Bronchial epithelial cell (primary cell): ENCODE results near the gene CDS1. TPM values are rescaled to one million over a fixed set of nuclear protein-coding genes. Genes with fewer than 3 reads are reported as not detected.

ENCODE experiments used
- DNase-seq: peaks from one replicate; pipeline ENCODE4 v3.0.0-alpha.2; 2010; ENCODE audit warnings: low read depth
- FAIRE-seq: peaks from 2 replicates; lab custom pipeline; 2011; peaks lifted over from hg19 to GRCh38; lab: Jason Lieb, UNC
- H3K27me3 ChIP-seq: 2 replicates; pipeline ENCODE4 v1.5.1; 2011; ENCODE audit warnings: low read length; ENCODE audit not compliant: control insufficient read depth, insufficient read depth
- H3K36me3 ChIP-seq: 2 replicates; pipeline ENCODE4 v1.5.1; 2011; ENCODE audit warnings: low read length; ENCODE audit not compliant: control insufficient read depth, insufficient read depth
- H3K4me3 ChIP-seq: 2 replicates; pipeline ENCODE4 v1.5.1; 2011; ENCODE audit warnings: mild to moderate bottlenecking, low read depth, low read length, control low read depth
- total RNA-seq: library from RNA; depleted of rRNA; stranded (reverse); fragments of >200 nt; gene quantifications from 2 replicates; pipeline ENCODE4 v1.2.1, GENCODE V29; 2014
- TF ChIP-seq, protein P1 (sequence below): IDR thresholded peaks from 2 replicates; pipeline ENCODE4 v1.5.1; 2011; ENCODE audit warnings: mild to moderate bottlenecking, moderate library complexity, low read length, control low read depth, inconsistent platforms; ENCODE audit not compliant: insufficient read depth, severe bottlenecking

CDS1 gene
- total RNA-seq, 1 donor from 2014 or later: 20.0 TPM

DNA sequence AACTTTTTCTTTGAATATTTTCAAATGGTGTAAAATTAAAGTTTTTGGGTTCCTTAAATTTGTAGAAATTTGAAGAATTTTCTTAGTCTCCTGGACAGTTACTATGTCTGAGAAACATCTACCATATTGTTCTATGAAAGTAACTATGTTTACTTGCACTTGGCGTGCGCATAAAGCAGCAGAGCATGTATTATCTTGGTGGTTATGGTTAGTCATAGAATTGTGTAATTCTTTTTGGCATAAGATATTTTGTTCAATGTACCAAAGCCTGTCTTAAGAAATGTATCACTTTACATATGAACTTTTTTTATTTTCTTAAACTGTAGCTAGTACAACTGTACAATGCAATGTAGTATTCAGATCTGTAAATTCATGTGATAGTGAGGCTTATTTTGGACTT, 49.2 kb downstream of the CDS1 start:
- H3K4me3 ChIP-seq: no peak overlapping the region
- no peaks in the 10 kb centered on the region for H3K27me3 ChIP-seq
- DNase-seq (peak; percentile 97), FAIRE-seq (no peak)
- TF ChIP-seq, protein P1, sequence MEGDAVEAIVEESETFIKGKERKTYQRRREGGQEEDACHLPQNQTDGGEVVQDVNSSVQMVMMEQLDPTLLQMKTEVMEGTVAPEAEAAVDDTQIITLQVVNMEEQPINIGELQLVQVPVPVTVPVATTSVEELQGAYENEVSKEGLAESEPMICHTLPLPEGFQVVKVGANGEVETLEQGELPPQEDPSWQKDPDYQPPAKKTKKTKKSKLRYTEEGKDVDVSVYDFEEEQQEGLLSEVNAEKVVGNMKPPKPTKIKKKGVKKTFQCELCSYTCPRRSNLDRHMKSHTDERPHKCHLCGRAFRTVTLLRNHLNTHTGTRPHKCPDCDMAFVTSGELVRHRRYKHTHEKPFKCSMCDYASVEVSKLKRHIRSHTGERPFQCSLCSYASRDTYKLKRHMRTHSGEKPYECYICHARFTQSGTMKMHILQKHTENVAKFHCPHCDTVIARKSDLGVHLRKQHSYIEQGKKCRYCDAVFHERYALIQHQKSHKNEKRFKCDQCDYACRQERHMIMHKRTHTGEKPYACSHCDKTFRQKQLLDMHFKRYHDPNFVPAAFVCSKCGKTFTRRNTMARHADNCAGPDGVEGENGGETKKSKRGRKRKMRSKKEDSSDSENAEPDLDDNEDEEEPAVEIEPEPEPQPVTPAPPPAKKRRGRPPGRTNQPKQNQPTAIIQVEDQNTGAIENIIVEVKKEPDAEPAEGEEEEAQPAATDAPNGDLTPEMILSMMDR: no peak
- H3K36me3 ChIP-seq: no peaks in the 10 kb centered on the region

DNA sequence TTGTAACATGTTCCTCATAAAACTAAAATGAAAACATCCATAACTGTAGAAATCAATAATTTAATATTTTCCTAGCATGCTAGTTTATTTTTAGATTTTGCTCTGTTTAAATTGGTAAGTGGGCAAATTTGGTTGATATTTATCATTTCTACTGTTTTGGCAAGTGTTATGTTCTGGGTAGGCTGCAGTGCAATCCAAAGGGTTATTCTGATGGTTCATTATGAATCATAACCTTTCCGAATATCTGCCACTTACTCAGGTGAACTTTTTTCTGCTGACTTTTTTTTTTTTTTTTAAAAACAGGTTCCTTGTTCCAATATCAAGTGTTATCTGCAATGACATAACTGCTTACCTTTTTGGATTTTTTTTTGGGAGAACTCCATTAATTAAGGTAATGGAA, 52.0 kb downstream of the CDS1 start:
- no peaks in the 10 kb centered on the region for H3K27me3 ChIP-seq
- DNase-seq (peak; percentile 85), FAIRE-seq (no peak)
- no peak overlapping the region for H3K4me3 ChIP-seq
- TF ChIP-seq, protein P1: no peak
- no peaks in the 10 kb centered on the region for H3K36me3 ChIP-seq

DNA sequence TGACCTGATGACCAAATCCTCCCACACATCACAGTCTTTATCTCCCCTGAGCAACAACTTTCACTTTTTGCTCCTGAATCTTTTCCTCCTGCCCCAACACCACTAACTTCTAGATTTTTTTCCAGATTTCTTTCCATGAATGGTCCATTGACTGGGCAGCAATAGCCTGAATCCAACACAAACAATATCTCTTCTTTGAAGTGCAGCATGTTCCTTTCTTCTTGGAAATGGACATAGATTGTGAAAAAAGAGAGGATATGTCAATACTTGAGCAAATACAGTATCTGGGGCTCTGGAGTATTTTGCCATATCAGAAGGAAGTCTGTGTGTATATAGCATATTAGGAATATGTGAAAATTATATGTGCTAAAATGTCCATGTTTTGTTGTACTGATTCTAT, 55.2 kb downstream of the CDS1 start:
- TF ChIP-seq, protein P1: no peak
- no peak for DNase-seq
- no peak overlapping the region for H3K4me3 ChIP-seq
- peaks cover 2% of the 10 kb centered on the region for H3K36me3 ChIP-seq
- no peaks in the 10 kb centered on the region for H3K27me3 ChIP-seq
- FAIRE-seq: no peak

DNA sequence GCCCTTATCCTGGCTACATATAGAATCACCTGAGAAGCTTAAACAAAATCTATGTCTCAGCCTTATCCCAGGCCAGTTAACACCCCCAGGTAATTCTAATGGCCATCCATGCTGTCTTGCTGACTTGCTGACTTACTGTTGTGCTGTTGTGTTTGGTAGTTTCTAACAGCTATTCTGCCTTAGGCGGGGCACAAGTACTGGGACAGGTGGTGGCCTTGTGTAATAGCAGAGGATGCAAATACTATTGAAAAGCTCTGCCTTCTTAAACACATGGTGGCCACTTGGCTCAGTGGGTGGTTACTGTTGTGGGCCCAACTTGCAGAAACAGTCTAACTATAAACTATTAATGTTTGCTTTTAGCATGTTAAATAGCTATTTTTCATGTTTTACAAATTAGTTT, 56.2 kb downstream of the CDS1 start:
- FAIRE-seq: no peak
- peaks cover 6% of the 10 kb centered on the region for H3K36me3 ChIP-seq

DNA sequence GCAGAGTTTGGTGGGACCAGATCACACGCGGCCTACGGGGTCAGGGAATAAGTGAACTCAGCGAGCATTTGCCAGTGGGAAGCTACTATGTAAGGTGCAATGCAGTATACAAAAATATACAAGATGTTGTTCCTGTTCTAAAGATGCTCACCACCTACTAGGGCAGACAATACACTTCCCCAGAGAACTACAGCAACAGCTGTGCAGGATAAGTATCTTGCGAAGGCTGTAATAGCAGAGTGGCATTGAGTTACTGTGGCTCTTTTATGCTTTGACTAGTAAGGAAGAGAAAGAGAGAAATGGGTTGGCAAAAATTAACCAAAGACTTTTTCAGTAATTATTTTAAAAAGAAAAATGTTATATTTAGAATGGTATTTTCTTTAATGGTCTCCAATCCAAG, 61.2 kb downstream of the CDS1 start:
- Histone ChIP-seq H3K36me3 (peaks cover 8% of the 10 kb centered on the region), H3K27me3 (no peaks in the 10 kb centered on the region), H3K4me3 (no peak overlapping the region)
- FAIRE-seq (no peak), DNase-seq (no peak)
- TF ChIP-seq, protein P1: no peak

More for the DNA sequence above, 56.2 kb downstream of the CDS1 start:
- no peak for DNase-seq
- Histone ChIP-seq H3K4me3 (no peak overlapping the region), H3K27me3 (no peaks in the 10 kb centered on the region)
- TF ChIP-seq, protein P1: no peak

DNA sequence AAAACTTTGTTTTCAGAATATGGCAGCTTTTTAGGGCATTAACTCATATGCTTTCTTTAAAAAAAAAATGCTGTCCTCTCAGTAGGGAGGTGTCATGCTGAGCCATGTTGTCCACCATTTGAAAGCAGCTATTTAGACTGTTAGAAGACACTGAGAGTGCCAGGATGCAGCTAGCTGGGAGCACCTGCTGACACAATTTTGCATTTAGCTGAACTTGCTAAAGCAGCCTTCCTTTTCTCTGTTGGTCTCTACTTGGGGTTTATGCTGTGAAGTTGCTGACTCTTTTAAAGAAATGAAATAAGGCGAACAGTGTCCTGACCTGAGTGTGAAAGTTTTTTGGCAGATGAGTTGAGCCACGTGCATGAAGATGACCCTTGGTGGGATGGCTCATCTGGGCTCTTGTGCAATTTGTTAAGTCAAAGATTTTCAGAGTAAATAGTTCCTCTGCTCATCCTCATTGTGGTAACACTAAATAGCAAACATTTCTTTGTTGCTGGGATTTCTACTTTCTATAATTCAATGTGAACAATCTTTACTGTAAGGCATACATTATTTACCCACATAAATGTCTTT, 64.5 kb downstream of the CDS1 start:
- H3K27me3 ChIP-seq: no peaks in the 10 kb centered on the region
- TF ChIP-seq, protein P1: no peak
- no peak overlapping the region for H3K4me3 ChIP-seq
- H3K36me3 ChIP-seq: peaks cover 12% of the 10 kb centered on the region
- DNase-seq: no peak
- no peak for FAIRE-seq
